Measurements from ENCODE around the gene CEP128.

CEP128 gene

DNA sequence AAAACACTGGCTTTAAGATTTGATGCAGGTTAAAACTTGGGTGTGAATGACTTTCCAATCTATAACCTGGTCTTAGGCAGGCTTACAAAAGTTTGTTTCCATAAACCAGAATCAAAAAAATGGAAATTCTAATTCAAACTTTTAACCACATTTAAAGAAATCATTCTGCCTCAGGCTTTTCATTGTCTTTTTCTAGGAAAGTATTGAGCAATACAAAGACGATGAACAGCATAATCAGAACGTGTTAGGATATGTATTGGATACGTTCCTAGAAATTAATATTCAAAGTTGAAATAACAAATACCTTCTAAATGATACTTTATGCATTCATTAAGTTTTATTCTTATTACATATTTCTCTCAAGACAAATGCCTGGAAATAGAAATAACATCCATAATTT, 172.9 kb downstream of the CEP128 start:
- no peak for DNase-seq

DNA sequence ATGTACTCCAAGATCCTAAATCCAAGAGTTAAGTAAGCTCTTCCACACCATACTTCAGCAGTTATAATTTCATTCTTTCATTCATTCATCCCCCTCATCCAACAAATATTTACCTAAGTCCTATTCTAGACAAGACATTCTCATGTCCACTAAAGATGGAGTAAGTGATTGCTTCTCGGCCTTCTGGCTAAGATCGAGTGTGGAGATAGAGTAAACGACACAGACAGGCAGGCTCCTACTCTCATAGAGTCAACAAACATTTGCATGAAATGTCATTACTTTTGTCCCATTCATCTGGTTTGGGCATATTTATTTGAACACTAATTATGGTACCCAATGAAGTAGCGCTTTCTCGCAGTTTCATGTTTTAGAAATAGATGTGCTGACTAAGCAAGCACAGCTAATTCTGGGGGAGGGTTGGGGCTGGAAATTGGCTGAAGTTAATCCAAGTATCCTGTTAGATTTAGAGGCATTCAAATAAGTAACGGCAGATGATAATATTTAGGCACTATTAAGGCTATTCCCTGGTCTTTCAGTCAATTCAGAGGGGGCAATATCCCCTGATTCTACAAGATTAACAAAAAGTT, 176.5 kb downstream of the CEP128 start:
- no peak for DNase-seq

DNA sequence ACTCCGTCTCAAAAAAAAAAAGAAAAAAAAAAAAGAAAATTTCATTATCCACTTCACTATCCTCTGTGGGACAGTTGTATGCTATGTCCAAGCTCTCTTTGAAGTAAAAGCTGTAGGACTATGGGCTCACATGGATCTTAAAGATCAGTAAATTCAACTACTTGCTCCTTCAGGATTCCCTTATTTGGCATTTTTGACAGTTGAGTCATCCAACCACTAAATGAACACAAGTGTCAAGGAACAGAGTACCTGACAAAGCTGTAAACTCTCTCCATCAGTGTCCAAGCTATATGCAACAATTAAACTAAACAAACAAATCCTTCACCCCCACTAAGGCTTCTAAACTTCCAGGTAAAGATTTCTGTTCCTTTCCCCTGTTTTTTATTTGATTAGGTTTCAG, 177.0 kb downstream of the CEP128 start:
- DNase-seq = no peak

DNA sequence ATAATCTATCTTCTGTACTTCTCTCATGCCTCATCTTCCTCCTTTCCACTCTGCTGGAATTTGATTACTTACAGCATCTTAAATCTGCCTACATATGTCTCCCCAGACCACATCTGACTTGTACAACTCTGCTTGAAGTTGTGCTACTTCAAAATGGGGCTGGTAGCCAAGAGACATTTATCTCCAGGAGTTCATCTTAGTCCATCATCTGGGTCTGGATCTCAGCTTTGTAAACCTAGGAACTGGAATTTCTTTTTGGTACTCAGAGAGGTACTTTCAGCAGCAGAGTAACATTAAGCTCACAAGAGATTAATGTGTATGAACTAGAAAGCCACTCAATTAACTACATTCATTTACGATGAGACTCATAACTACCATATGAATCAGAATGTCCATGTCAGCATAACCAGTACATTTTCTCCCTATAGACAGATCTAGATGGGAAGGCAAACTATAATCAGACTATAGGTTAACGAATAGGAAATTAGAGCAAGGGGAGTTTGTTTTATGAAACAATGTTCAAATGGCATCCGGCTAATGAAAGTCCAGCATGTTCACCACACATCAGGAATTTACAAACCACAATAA, 178.8 kb downstream of the CEP128 start:
- DNase-seq = no peak

DNA sequence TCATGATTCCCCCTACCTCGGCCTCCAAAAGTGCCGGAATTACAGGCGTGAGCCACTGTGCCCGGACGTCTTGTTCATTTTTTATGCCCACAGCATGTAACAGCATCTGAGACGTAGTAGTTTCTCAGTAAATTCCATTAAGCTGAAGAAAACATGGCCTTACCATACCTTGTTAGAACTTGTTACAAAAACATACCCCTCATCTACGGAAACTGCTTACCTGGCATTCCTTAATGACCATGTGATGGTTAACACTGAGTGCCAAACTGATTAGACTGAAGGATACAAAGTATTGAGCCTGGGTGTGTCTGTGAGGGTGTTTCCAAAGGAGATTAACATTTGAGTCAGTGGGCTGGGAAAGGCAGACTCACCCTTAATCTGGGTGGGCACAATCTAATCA, 186.8 kb downstream of the CEP128 start:
- DNase-seq = no peak

DNA sequence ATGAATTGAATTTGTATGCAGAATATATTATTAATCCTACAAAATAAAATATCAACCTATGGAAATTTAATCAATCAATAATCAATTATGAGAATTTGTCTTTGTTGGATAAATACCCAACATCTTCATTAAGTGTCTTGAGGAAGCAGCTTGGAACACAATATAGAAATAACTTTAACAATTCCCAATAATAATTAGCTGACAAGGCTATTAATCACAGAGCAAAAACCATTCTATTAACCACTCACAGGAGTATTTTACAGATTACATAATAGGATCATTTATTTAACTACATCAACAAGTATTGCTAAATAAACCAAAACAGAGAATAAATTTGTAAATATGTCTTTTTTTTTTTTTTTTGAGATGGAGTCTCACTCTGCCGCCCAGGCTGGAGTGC, 190.3 kb downstream of the CEP128 start:
- no peak for DNase-seq

DNA sequence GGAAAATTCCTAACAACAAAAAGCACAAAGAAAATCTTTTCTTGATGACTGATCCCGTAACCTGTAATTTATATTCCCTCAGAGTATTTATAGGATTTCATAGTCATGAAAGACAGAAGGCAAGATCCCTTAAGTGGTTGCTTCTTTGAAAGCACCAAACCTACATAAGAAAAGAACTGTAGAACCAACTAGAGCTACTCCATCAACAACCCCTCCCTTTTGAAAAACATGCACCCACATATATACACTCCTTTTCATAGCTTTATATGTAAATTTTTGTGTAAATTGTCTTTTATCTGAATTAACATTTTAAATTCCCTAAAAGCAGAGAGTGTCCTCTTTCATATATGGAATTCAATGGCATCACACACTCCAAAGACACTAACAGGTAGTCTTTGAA, 215.3 kb downstream of the CEP128 start:
- DNase-seq = no peak

DNA sequence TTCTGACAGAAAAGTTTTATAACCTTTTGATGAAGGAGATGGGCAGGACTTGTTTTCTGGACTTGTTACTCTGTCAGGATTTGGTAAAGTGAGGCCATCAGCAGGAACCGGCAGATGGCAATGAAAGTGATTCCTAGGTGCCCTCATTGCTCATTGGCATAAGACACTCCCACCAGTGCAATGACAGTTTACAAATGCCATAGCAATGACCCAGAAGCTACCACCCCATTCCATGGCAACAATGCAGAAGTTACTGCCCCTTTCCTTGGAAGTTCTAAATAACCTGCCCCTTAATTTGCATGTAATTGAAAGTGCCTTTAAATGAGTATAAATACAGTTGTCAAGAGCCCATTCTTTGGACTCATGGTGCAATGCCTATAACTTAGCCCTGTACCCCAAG, 222.6 kb downstream of the CEP128 start:
- no peak for DNase-seq

DNA sequence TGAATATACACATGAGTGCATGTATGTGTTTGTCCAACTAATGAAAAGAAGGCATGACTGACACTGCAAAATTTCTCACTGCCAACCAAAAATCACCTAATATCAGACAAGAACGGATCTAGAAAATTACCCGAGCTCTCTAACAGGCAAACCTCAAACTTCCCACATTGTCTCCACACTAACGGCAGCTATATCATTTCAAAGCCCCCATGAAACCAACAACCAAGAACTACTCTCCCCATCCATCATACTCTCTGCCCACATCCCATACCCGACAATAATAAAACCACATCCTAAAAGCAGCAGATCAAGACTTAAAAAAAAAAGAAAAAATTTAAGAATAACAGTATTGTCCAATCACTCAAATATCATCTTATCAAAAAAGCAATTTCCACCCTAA, 227.1 kb downstream of the CEP128 start:
- no peak for DNase-seq

DNA sequence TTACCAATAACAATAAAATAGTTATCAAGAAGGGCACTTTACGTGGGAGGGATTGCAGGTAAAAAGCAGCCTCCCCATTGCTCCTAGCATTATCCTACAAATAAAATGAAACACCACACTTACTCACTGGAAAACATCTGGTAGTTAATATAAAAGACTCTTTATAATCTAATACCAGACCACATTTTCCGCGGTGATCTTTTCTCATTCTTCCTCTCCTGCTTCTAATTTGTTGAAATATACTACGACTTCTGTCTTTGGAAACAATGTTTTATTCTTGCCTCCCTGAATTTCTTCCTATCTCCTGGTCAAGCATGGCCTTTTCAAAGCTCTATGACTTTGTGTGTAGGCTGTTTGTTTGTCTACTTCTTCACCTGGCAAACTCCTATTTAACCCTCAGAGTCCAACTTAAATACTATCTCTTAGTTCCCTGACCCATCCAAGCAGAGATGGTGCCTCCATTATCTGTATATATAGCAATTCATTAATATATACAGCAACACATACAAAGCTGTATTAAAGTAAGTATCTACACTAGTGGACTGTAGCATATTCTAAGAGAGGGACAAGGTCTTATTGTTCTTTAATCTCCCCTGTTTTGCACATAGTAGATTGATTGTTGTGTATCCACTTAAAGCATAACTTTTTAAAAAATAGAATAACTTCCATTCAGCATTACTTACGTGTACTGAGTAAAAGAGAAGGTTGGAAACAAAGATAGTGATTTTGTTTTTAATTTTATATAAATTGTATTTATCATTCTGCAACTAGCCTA, 228.3 kb downstream of the CEP128 start:
- no peak for DNase-seq

DNA sequence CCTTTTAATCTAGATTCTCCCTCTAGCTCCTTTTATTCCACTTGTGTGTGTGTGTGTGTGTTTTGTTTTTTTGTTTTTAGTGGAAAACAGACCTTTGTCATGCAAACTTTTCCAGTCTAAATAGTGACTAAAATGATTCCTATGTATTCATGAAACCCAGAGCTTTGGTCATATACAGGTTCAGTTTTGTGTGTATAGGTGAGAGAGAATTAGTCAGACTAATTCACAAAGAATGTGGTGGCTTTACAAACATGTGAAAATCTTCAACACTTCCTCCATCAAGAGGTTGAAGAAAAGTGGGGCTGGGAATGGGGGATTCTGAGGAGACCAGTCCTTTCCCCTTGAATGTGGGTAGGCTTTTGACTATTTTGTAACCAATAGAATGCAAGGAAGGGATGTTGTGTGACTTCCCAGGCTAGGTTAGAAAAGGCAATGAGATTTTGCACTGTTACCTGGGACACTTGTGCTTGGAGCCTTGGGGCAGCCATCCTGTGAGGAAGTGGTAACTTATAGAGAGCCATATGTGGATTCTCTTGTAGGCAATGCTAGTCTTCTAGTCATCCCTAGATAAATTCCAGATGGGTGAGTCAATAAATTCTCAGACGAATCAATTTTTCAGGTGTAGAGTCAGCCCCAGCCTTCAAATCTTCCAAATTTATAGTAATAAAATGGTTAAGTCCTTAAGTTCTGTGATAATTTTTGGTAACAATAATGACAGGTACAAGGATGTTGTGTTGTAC, 236.1 kb downstream of the CEP128 start:
- DNase-seq = no peak

DNA sequence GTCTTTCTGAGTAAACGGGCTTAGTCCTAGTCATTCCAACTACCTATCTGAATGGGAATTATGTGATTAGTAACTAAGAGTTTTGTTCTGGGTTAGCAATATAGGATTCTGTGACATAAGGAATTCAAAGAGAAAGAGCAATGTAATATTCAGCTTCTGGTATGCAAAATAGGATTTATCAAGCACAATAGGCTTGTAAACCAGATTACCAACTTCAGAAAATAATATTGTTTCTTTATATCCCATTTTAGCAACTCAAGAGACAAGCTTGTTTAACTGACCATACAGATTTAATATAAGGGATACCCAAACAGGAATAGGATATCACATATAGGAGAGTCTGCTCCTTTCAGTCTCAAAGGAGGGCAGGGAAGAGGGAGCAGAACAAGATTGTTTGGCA, 240.9 kb downstream of the CEP128 start:
- DNase-seq = no peak

DNA sequence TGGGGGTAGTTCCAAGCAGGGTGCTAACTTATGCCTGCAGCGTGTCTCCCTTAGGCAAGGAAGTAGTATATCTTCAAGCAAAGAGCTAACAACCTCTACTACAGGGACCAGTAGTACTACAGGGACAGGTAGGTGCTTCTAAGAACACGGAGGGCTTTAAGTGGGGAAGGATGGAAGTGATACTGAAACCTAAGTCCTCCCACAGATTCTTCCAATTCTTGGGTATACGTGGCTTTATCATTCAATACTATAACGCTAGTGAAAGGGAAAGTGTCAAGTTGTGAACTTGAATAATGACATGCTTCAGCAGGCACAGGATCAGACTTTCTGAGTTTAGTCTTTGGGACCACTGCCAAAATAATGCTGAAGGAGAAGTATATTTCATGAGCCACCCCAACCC, 241.7 kb downstream of the CEP128 start:
- DNase-seq = no peak

DNA sequence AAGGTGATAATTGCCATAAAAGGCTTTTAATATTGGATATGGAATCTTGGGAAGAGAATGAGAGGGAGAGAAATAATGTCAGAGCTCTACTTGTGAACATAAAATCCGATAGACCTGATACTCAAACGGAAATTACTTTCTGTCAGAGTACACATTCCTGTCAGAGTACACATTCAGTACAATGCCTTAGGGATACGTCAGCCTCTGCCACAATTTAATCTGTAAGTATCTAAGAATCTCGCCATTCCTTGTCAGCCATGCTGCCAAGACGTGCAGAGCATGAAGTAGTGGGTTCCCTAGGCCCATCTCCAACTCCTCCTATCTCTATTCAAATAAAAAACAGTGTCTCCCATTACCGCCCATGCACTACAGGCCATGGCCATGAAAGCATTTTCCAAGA, 242.6 kb downstream of the CEP128 start:
- no peak for DNase-seq

DNA sequence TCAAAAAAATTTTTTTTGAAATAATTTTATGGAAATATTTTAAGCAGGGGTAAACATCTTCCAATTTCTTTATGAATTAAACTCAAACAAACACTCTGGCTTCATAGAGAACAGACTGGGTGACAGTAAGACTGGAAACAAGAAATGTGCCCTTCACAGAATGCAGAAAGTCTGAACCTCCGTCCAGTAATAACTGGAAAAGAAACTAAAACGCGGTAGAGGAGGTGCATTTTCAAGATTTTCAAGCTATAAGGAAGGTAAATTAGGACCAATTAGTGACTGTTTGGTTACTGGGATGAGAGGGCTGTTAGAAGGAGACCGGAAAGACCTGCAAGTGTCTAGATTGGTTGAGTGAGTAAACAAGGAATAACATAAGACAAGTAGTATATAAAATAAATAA, 245.7 kb downstream of the CEP128 start:
- no peak for DNase-seq

DNA sequence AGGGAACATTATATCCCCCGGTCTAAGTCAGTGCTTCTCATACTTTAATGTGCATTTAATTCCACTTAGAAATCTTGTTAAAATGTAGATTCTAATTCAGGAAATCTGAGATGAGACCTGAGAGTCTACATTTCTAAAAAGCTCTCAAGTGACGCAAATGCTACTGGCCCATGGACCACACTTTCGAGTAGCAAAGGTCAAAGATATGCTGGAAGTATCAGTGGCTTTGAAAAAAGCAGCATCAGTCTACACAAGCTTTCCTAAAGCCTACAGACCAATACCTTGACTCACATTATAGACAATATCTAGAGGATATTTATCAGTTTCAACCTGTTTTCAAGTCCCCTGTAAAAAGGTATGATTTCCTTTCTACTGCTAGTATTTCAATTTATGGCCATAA, 248.6 kb downstream of the CEP128 start:
- DNase-seq = no peak

DNA sequence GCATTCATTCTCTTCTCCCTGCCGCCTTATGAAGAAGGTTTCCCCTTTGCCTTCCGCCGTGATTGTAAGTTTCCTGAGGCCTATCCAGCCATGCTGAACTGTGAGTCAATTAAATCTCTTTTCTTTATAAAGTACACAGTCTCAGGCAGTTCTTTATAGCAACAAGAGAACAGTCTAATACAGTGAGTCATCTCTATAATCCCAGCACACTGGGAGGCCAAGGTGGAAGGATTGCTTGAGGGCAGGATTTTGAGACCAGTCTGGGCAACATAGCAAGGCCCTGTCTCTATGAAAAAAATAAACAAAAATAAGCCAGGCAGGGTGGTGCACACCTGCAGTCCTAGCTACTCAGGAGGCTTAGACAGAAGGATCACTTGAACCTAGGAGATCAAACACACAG, 259.9 kb downstream of the CEP128 start:
- DNase-seq = no peak

DNA sequence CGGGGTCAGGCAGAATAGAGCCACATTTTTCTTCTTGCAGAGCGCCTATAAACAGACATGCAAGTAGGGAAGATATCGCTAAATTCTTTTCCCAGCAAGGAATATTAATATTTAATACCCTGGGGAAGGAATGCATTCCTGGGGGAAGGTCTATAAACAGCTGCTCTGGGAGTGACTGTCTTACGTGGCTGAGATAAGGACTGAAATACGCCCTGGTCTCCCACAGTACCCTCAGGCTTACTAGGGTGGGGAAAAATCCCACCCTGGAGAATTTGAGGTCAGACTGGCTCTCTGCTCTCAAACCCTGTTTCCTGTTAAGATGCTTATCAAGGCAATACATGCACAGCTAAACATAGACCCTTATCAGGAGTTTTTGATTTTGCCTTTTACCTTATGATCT, 262.3 kb downstream of the CEP128 start:
- DNase-seq = no peak

DNA sequence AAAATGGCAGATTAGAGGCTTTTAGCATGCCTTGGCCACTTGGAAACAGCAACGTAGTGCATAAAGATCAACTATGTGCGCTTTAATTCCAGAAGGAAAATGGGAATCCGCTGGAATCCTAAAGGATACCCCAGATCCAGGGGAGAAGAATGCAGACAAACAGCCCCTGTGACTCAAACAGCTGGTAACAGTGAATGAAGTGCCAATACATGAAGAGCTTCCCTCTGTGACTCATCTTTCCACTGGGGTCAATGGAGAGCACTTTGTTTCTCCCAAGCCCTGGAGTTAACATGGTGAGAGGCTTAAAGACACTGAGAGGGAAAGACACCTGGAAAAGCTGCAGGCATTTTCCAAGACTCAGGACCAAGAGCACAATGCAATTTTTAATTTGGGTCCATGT, 263.1 kb downstream of the CEP128 start:
- no peak for DNase-seq

DNA sequence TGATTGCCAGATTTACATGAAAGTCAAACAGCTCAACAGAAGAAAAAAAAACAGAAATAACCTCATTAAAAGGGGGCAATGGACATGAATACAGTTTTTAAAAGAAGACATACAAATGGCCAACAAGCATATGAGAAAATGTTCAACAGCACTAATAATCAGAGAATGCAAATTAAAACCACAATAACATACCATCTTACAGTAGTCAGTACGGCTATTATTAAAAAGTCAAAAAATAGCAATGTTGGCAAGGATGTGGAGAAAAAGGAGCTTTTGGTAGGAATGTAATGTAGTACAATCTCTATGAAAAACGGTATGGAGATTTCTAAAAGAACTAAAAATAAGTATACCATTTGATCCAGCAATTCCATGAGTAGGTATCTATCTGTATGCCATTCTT, 272.1 kb downstream of the CEP128 start:
- DNase-seq = no peak

DNA sequence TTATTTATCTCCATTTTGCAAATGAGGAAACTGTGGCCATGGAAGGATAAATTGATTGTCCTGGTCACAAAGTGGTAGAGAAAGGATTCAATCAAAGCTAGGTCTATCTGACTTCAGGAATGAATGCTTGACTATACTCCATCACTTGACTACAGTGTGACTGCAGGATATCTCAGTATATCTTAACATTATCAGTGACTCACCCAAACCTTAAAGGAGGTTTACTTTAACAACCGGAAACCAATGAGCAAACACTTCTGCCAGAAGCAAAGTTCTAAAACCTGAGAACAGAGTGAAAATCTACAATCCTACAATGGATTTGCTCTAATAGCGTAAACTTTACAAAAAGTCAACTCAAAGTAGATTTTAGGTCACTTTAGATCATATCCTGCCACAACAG, 277.0 kb downstream of the CEP128 start:
- DNase-seq = no peak

DNA sequence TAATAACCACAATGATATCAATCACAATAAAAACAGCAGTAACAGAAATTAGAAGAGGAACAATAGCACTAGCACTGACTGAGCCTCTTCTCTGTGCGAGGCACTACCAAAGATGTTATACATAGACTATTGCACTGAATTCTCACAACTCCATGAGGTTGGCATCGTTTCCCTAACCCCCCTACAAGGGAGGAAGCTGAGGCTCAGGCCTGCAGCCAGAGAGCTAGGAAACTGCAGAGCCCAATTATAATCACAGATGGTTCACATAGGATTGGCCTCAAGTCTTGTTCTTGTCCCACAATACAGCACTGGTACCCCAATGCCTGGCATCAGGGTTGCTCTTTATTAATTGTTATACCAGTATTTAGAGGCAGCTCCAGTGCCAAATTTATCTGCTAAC, 278.0 kb downstream of the CEP128 start:
- no peak for DNase-seq

DNA sequence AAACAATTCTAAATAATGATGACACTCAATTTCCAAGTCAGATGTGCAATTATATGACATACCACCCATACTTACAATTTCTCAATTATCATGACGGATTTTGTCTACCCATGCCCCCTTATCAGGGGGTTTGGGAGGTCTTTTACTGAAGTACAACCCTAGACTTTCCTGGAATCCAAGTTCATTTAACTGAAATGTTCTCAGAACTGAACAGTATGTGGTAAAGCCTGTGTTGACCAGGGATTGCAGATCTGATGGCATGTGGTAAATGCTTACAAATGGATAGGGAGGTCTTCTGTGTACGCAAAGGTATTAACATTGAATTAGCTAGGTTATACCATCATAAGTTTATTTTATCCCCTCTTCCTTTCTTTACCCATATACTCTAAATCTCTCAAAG, 281.8 kb downstream of the CEP128 start:
- no peak for DNase-seq

DNA sequence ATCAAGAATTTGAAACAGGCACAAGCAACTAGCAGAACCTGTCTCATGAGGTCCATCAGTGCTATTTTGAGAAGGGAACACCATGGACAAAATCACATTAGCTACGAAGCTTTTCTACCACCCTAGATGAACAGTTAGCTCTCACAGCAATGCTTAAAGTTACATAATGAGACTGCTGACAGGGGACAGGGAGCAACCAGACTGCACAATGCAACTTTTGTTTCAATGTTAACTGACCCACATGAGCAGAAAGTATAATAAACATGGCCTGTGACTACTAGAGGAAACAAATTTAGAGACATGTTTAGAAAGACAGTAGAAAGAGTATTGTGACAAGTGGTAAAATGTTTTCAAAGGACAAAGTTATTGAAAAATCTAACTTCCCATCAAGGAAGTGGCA, 282.8 kb downstream of the CEP128 start:
- no peak for DNase-seq
